H1 (cell line): ENCODE data around the gene CCDC196.

ENCODE experiments used
- CHD1 ChIP-seq: IDR thresholded peaks from 2 replicates; pipeline ENCODE4 v1.6.1; 2012; ENCODE audit warnings: low read depth, low read length, improper control_type of control experiment
- EP300 ChIP-seq, 2 experiments: IDR thresholded peaks; 1 replicate in 1 of 2; 2 replicates in 1 of 2; pipeline ENCODE4 v1.6.1; 2011 to 2012; ENCODE audit warnings: low read depth in 2 of 2, low read length in 2 of 2, mild to moderate bottlenecking in 2 of 2, borderline replicate concordance in 1 of 2, inconsistent platforms in 1 of 2, moderate library complexity in 1 of 2
- POLR2A ChIP-seq, 2 experiments: IDR thresholded peaks; 1 replicate in 1 of 2; 2 replicates in 1 of 2; pipeline ENCODE4 v1.6.1; 2011; ENCODE audit warnings: low read depth in 2 of 2, low read length in 2 of 2, mild to moderate bottlenecking in 2 of 2; ENCODE audit errors: control extremely low read depth in 1 of 2
- POLR2AphosphoS5 ChIP-seq: IDR thresholded peaks from 2 replicates; pipeline ENCODE4 v1.6.1; 2011; ENCODE audit warnings: low read depth, low read length
- SP2 ChIP-seq: IDR thresholded peaks from 2 replicates; pipeline ENCODE4 v1.6.1; 2012; ENCODE audit warnings: mild to moderate bottlenecking, low read length, inconsistent platforms
- TF ChIP-seq, protein P1 (sequence below), 3 experiments: IDR thresholded peaks; 1 replicate in 2 of 3; 2 replicates in 1 of 3; pipeline versions ENCODE4 v1.5.1 to v1.6.1; 2011; ENCODE audit warnings: low read length in 3 of 3, mild to moderate bottlenecking in 3 of 3, inconsistent platforms in 2 of 3, low read depth in 1 of 3, moderate library complexity in 1 of 3; ENCODE audit not compliant: insufficient read depth in 1 of 3; ENCODE audit errors: control extremely low read depth in 1 of 3
- TF ChIP-seq, protein P2 (sequence below): IDR thresholded peaks from 2 replicates; pipeline ENCODE4 v1.6.1; 2012; ENCODE audit warnings: inconsistent platforms

DNA sequence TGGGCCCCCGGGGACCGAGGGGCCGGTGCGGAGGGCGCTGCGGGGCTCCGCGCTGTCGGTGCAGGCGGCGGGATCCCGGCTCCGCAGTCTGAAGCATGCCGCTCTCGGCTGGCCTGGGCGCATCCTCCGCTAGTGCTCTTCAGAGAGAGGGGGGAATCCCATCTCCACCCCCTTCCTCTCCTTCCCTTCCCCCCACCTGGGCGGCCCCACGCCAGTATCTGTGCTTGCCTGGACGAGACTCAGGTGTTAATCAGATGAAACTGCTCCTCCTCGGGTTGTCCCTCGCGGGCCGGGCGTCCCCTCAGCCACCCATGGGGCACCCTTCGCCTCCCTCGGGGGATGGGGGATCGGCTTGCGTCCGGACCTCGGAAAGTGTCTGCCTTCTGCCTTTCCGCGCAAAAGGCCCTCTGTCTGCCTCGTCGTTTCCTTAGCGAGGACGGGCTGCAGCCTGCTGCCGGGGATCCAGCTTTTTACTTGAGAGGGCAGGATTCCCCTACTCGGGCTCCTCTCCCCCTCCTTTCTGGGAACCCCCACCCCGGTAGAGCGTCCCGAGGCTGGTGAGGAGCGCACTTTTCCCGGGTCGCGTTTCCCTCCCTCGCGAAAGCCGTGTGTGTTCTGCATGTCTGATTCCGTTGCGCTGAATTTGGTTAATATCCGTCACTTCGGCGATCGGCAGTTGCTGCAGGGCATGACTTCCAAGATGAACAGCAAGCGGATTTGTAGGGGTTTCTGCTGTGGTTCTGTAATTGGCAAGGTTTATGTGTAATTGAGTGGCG is 22.9 kb downstream of the CCDC196 start:
- TF ChIP-seq, protein P1, sequence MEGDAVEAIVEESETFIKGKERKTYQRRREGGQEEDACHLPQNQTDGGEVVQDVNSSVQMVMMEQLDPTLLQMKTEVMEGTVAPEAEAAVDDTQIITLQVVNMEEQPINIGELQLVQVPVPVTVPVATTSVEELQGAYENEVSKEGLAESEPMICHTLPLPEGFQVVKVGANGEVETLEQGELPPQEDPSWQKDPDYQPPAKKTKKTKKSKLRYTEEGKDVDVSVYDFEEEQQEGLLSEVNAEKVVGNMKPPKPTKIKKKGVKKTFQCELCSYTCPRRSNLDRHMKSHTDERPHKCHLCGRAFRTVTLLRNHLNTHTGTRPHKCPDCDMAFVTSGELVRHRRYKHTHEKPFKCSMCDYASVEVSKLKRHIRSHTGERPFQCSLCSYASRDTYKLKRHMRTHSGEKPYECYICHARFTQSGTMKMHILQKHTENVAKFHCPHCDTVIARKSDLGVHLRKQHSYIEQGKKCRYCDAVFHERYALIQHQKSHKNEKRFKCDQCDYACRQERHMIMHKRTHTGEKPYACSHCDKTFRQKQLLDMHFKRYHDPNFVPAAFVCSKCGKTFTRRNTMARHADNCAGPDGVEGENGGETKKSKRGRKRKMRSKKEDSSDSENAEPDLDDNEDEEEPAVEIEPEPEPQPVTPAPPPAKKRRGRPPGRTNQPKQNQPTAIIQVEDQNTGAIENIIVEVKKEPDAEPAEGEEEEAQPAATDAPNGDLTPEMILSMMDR (IDR thresholded peaks at IDR 0.05; ENCODE audit: control extremely low read depth in 1 of 3, insufficient read depth in 1 of 3, low read depth in 1 of 3, low read length in 3 of 3) = no peak
- TF ChIP-seq SP2 (no peak), CHD1 (no peak), POLR2A (IDR thresholded peaks at IDR 0.05; ENCODE audit: control extremely low read depth in 1 of 2, low read depth in 2 of 2, low read length in 2 of 2) (no peak), EP300 (IDR thresholded peaks at IDR 0.05; ENCODE audit: borderline replicate concordance in 1 of 2, low read depth in 2 of 2, low read length in 2 of 2) (no peak), POLR2AphosphoS5 (no peak)
- TF ChIP-seq, protein P2, sequence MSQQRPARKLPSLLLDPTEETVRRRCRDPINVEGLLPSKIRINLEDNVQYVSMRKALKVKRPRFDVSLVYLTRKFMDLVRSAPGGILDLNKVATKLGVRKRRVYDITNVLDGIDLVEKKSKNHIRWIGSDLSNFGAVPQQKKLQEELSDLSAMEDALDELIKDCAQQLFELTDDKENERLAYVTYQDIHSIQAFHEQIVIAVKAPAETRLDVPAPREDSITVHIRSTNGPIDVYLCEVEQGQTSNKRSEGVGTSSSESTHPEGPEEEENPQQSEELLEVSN = no peak
